ENCODE results near the gene EMC6.

The EMC6 gene

DNA sequence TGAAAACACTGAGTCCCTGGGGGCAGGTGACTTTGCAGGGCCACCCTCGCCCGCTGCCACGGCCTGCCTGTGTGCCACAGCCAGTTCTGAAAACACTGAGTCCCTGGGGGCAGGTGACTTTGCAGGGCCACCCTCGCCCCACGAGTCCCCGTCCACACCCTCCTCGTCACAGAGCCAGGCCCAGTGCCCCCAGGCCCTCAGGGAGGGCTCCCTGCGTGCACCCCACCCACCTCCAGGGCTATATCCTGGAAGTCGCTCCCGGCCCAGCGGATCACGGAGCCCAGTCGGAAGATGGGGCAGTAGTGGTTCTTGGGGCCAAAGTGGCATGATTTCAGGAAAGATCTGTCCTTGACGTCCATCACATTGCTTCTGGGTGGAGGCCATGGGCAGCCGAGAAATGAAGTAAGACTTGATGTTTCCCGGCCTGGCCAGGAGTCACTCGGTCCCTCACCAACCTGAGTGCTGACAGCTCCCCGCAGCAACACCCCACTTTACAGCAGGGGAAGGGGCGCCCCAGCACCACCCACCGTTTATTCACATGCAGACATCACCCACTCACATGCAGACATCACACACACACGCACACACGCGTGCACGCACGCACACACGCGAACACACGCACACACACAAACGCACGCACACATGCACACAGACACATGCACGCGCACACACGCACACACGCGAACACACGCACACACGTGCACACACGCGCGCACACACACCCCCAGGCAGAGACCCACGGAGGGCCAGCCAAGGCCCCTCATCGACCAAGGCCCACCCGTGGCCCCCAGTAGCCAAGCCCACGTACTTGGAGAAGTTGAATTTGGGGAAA is 20.9 kb downstream of the EMC6 start:
- no peak overlapping the region for H3K4me3 ChIP-seq (ENCODE audit: low read length)
- no peak for DNase-seq (ENCODE audit: low read depth)
- TF ChIP-seq, protein P1, sequence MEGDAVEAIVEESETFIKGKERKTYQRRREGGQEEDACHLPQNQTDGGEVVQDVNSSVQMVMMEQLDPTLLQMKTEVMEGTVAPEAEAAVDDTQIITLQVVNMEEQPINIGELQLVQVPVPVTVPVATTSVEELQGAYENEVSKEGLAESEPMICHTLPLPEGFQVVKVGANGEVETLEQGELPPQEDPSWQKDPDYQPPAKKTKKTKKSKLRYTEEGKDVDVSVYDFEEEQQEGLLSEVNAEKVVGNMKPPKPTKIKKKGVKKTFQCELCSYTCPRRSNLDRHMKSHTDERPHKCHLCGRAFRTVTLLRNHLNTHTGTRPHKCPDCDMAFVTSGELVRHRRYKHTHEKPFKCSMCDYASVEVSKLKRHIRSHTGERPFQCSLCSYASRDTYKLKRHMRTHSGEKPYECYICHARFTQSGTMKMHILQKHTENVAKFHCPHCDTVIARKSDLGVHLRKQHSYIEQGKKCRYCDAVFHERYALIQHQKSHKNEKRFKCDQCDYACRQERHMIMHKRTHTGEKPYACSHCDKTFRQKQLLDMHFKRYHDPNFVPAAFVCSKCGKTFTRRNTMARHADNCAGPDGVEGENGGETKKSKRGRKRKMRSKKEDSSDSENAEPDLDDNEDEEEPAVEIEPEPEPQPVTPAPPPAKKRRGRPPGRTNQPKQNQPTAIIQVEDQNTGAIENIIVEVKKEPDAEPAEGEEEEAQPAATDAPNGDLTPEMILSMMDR (conservative IDR thresholded peaks at IDR 0.05; ENCODE audit: low read length), result no peak

DNA sequence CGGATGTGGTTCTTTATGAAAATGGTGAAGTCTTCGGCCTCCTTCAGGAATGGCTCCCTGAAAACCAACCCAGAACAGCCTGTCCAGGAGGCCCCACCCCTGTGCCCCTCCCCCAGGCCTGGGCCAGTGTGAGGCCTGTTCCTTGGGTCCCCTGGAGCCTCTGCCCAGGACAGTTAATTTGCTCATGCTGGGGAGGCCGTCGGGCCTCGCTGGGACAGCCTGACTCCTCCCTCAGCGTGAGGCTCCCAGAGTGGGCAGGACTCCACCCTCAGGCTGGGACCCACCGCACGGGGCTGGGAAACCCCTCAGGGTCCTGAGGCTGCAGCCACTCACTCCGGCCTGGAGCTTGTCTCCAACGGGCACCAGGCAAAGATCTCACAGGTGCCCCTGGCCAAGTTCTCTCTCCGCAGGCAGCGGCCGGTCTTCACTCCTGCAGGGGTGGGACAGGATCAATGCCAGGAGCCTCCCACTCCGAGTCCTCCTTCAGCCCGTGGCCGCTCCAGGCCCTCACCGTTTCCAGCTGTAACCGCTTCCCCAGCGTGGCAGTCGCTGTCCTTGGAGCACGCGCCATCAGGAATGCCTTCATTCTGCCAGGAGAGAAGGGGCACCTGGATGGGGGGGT is 21.6 kb downstream of the EMC6 start:
- no peak for DNase-seq (ENCODE audit: low read depth)
- H3K4me3 ChIP-seq (ENCODE audit: low read length), result no peak overlapping the region
- TF ChIP-seq, protein P1 (conservative IDR thresholded peaks at IDR 0.05; ENCODE audit: low read length), result no peak

DNA sequence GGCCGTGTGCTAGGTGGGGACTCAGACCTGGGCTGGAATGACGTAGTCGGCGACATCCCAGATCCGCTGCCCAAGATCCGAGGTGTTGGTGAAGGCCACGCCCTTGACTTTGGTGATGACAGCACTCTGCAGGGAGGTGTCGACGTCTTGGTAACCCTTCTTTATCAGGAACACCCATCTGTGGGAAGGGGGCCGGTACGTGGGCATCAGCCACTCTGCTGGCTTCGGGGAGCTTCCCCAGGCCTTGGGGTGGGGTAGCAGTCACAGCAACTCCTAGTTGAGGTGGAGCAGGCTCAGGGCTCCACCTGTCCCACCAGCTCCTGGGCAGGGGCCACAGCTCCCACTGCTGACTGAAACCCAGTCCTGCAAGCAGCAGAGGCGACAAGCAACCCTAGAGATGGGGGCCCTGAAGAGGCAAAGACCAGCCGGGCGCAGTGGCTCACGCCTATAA is 23.0 kb downstream of the EMC6 start:
- no peak for DNase-seq (ENCODE audit: low read depth)
- TF ChIP-seq, protein P1 (conservative IDR thresholded peaks at IDR 0.05; ENCODE audit: low read length), result no peak
- no peak overlapping the region for H3K4me3 ChIP-seq (ENCODE audit: low read length)

DNA sequence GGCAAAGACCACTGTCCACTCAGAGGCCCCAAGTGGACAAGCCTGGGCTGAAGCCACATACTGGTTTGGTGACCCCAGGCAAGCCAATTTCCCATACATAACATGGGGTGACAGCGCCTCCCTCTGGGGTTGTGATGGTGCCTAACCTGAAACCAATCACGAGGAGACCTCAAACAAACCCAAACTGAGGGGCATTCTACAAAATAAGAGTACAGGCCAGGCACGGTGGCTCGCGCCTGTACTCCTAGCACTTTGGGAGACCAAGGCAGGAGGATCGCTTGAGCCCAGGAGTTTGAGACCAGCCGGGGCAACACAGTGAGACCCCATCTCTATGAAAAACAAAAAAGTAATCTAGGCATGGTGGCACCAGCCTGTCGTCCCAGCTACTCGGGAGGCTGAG is 23.7 kb downstream of the EMC6 start:
- H3K4me3 ChIP-seq (ENCODE audit: low read length), result no peak overlapping the region
- TF ChIP-seq, protein P1 (conservative IDR thresholded peaks at IDR 0.05; ENCODE audit: low read length), result no peak
- DNase-seq (ENCODE audit: low read depth), result no peak

DNA sequence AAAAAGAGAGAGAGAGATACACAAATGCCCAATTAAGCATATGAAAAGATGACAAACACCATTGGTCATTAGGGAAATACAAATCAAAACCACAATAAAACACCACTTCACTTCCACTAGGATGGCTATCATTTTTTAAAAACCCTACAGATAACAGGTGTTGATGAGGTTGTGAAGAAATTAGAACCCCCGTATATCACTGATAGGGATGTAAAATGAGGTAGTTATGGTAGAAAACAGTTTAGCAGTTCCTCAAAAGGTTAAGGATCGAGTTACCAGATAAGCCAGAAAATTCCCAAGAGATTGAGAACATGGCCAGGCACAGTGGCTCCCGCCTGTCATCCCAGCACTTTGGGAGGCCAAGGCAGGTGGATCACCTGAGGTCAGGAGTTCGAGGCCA is 24.5 kb downstream of the EMC6 start:
- TF ChIP-seq, protein P1 (conservative IDR thresholded peaks at IDR 0.05; ENCODE audit: low read length), result no peak
- no peak overlapping the region for H3K4me3 ChIP-seq (ENCODE audit: low read length)
- no peak for DNase-seq (ENCODE audit: low read depth)

DNA sequence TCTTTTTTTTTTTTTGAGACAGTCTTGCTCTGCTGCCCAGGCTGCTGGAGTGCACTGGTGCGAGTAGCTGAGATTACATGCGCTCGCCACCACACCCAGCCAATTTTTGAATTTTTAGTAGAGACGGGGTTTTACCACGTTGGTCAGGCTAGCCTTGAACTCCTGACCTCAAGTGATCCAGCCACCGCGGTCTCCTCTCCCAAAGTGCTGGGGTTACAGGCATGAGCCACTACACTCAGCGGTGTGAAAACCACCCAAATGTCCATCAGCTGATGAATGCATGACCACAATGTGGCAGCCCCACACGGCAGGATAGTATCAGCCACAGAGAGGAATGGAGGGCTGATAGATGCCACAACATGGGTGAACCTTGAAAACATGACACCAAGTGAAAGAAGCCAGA is 25.2 kb downstream of the EMC6 start:
- no peak overlapping the region for H3K4me3 ChIP-seq (ENCODE audit: low read length)
- no peak for DNase-seq (ENCODE audit: low read depth)
- TF ChIP-seq, protein P1 (conservative IDR thresholded peaks at IDR 0.05; ENCODE audit: low read length), result no peak
